ENCODE measurements around the gene TP53.

Gene TP53

DNA sequence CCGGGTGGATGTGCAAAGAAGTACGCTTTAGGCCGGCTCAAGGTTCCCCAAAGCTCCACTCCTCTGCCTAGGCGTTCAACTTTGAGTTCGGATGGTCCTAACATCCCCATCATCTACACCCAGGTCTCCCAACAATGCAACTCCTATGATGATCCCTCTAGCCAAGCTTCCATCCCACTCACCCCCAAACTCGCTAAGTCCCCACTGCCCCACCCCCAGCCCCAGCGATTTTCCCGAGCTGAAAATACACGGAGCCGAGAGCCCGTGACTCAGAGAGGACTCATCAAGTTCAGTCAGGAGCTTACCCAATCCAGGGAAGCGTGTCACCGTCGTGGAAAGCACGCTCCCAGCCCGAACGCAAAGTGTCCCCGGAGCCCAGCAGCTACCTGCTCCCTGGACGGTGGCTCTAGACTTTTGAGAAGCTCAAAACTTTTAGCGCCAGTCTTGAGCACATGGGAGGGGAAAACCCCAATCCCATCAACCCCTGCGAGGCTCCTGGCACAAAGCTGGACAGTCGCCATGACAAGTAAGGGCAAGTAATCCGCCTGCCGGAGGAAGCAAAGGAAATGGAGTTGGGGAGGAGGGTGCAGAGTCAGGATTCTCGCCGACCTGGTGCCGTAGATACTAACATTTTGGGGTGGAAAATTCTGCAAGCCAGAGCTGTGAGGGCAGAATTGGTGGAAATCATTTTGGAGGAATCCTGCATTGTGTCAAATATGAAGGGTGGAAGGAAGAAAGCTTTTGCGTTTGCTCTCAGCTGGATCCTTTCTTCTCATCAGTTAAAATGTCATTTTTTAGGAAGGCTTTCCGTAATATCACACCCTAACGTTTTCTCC is at the start of gene TP53:
Gene TP53 (minus strand): TSS at position 419 of the 836 bp plus-strand sequence. CDS start 10,896 bp downstream, outside the sequence.
- DNase-seq (ENCODE audit: low read depth, low spot score), result peak; percentile 82
- H3K9ac ChIP-seq (ENCODE audit: insufficient read length, low read depth), result peak within 1 kb of the TSS; percentile 94
- no peaks in the 10 kb centered on the region for H3K9me3 ChIP-seq (ENCODE audit: insufficient read depth, low read length)
- no peaks in the 10 kb centered on the region for H3K27me3 ChIP-seq (ENCODE audit: insufficient read depth, insufficient read length)
- H3K36me3 ChIP-seq (ENCODE audit: insufficient read depth, insufficient read length, low read length), result peaks cover 25% of the 10 kb centered on the region
- peak within 1 kb of the TSS; percentile 89 for H3K4me3 ChIP-seq (ENCODE audit: insufficient read length, low read depth)
- no peak for TF ChIP-seq ZNF274 (IDR thresholded peaks at IDR 0.05; ENCODE audit: low read depth, low read length)
- TF ChIP-seq YY1 (IDR thresholded peaks at IDR 0.05; ENCODE audit: insufficient read depth, insufficient read length), result peak; percentile 97
- peaks cover 1% of the 10 kb centered on the region for H3K4me1 ChIP-seq (ENCODE audit: insufficient read depth, insufficient read length)

DNA sequence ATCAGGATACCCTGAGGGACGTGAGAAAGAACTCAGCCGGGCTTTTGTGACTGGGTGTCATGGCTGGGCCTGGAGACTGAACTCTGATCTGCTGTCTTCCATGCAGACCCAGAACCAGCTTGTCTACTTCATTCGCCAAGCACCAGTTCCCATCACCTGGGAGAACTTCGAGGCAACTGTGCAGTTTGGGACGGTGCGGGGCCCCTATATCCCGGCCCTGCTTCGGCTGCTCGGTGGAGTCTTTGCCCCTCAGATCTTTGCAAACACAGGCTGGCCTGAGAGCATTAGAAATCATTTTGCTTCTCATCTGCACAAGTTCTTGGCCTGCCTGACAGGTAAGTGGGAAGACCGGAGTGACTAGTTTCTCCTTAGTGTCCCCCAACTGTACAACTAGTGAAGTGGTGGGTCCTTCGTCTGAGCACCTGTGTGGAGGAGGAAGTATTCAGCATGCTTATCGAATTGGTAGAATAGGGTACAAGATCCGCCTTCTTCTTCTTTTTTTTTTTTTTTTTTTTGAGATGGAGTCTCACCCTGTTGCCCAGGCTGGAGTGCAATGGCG is 45.8 kb upstream of the TP53 start:
- H3K9me3 ChIP-seq (ENCODE audit: insufficient read depth, low read length), result no peaks in the 10 kb centered on the region
- no peaks in the 10 kb centered on the region for H3K36me3 ChIP-seq (ENCODE audit: insufficient read depth, insufficient read length, low read length)
- no peaks in the 10 kb centered on the region for H3K4me1 ChIP-seq (ENCODE audit: insufficient read depth, insufficient read length)
- no peak for DNase-seq (ENCODE audit: low read depth, low spot score)
- H3K9ac ChIP-seq (ENCODE audit: insufficient read length, low read depth), result no peak overlapping the region
- TF ChIP-seq YY1 (IDR thresholded peaks at IDR 0.05; ENCODE audit: insufficient read depth, insufficient read length) (no peak), SUZ12 (IDR thresholded peaks at IDR 0.05; ENCODE audit: extremely low read depth, insufficient read depth, insufficient read length) (no peak), ZNF274 (IDR thresholded peaks at IDR 0.05; ENCODE audit: low read depth, low read length) (no peak)
- no peak overlapping the region for H3K4me3 ChIP-seq (ENCODE audit: insufficient read length, low read depth)
- H3K27me3 ChIP-seq (ENCODE audit: insufficient read depth, insufficient read length), result no peaks in the 10 kb centered on the region

DNA sequence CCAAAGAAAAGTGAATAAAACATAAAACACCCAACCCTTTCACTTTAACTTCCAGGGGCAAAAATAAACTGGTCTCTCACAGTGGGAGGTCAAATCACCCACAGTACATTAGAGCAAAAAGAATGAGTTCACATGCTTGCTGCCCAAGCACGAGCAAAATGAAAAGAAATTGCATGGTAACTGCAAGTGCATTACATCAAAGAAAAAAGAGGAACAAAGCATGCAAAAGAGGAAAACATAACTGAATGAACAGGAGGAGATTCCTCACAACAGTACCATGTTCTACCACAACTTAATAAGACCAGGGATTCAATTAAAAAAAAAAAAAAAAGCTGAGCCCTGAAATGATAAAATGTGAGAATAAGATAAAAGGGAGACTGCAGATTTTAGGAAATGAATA is 42.5 kb upstream of the TP53 start:
- Histone ChIP-seq H3K4me1 (ENCODE audit: insufficient read depth, insufficient read length) (no peaks in the 10 kb centered on the region), H3K4me3 (ENCODE audit: insufficient read length, low read depth) (no peak overlapping the region), H3K9ac (ENCODE audit: insufficient read length, low read depth) (no peak overlapping the region), H3K36me3 (ENCODE audit: insufficient read depth, insufficient read length, low read length) (no peaks in the 10 kb centered on the region), H3K9me3 (ENCODE audit: insufficient read depth, low read length) (no peaks in the 10 kb centered on the region), H3K27me3 (ENCODE audit: insufficient read depth, insufficient read length) (no peaks in the 10 kb centered on the region)
- no peak for TF ChIP-seq YY1 (IDR thresholded peaks at IDR 0.05; ENCODE audit: insufficient read depth, insufficient read length)
- no peak for TF ChIP-seq ZNF274 (IDR thresholded peaks at IDR 0.05; ENCODE audit: low read depth, low read length)
- TF ChIP-seq SUZ12 (IDR thresholded peaks at IDR 0.05; ENCODE audit: extremely low read depth, insufficient read depth, insufficient read length), result no peak
- DNase-seq (ENCODE audit: low read depth, low spot score), result no peak

DNA sequence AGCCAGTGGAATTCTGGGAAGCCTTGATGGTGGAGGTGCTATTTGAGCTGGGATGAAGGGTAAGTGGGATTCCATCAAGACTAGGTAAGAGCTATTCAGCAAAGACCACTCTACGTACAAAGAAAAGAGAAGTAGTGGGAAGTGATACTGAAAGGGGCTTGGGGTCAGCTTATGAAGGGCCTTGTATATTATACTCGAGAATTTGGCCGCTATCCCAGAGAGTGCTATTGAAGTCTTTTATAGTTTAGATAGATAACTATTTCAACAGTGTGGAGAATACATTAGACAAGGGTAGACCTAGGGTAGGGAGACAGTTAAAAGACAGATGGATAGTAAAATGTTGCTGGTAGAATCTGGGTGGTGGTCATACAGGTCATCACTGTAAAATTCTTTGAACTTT is 40.6 kb upstream of the TP53 start:
- no peak for DNase-seq (ENCODE audit: low read depth, low spot score)
- no peaks in the 10 kb centered on the region for H3K9me3 ChIP-seq (ENCODE audit: insufficient read depth, low read length)
- no peak overlapping the region for H3K9ac ChIP-seq (ENCODE audit: insufficient read length, low read depth)
- TF ChIP-seq ZNF274 (IDR thresholded peaks at IDR 0.05; ENCODE audit: low read depth, low read length) (no peak), YY1 (IDR thresholded peaks at IDR 0.05; ENCODE audit: insufficient read depth, insufficient read length) (no peak), SUZ12 (IDR thresholded peaks at IDR 0.05; ENCODE audit: extremely low read depth, insufficient read depth, insufficient read length) (no peak)
- H3K4me3 ChIP-seq (ENCODE audit: insufficient read length, low read depth), result no peak overlapping the region
- no peaks in the 10 kb centered on the region for H3K27me3 ChIP-seq (ENCODE audit: insufficient read depth, insufficient read length)
- peaks cover 2% of the 10 kb centered on the region for H3K4me1 ChIP-seq (ENCODE audit: insufficient read depth, insufficient read length)
- H3K36me3 ChIP-seq (ENCODE audit: insufficient read depth, insufficient read length, low read length), result no peaks in the 10 kb centered on the region

DNA sequence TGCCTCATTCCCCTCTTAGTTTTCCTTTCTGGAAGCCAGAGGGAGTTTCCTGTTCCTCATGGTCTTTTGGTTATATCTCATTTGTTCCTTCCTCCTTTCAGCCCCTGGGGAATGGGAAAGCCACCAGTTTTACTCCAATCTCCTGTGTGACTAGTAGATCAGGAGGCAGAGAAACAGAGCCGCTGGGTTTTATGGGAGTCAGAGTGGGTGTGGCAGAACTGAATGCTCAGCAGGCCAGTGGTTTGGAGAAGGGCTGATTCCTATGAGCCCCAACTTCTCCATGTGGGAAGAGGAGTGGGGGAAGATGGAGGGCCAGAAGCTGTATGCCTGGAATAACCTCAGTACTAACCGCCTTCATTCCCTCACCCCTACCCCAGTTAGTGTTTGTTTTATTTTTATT is 34.3 kb upstream of the TP53 start:
- no peak for TF ChIP-seq YY1 (IDR thresholded peaks at IDR 0.05; ENCODE audit: insufficient read depth, insufficient read length)
- TF ChIP-seq SUZ12 (IDR thresholded peaks at IDR 0.05; ENCODE audit: extremely low read depth, insufficient read depth, insufficient read length), result no peak
- TF ChIP-seq ZNF274 (IDR thresholded peaks at IDR 0.05; ENCODE audit: low read depth, low read length), result no peak
- no peaks in the 10 kb centered on the region for H3K36me3 ChIP-seq (ENCODE audit: insufficient read depth, insufficient read length, low read length)
- no peak overlapping the region for H3K9ac ChIP-seq (ENCODE audit: insufficient read length, low read depth)
- peaks cover 7% of the 10 kb centered on the region for H3K4me1 ChIP-seq (ENCODE audit: insufficient read depth, insufficient read length)
- peaks cover 11% of the 10 kb centered on the region for H3K27me3 ChIP-seq (ENCODE audit: insufficient read depth, insufficient read length)
- H3K9me3 ChIP-seq (ENCODE audit: insufficient read depth, low read length), result no peaks in the 10 kb centered on the region
- no peak overlapping the region for H3K4me3 ChIP-seq (ENCODE audit: insufficient read length, low read depth)
- no peak for DNase-seq (ENCODE audit: low read depth, low spot score)

DNA sequence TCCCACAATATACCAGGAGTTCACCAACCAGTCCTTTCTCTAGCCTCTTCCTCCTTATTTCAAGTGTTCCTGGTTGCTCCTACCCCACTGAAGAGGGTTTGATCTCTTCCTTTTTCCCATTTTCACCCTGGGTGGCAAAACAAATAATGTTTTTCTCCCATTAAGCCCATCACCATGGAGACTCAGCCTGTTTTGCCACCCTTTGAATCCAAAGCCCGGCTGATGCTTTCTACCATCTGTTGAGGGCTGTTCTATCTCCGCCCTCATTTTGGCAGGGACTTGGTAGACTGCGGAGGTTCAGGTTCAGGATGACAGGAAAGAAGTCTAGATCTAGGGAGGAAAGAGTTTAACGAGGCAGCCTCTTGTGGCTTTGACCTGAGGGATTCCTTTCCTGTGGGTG is 32.8 kb upstream of the TP53 start:
- Histone ChIP-seq H3K27me3 (ENCODE audit: insufficient read depth, insufficient read length) (peaks cover 11% of the 10 kb centered on the region), H3K4me3 (ENCODE audit: insufficient read length, low read depth) (no peak overlapping the region), H3K9ac (ENCODE audit: insufficient read length, low read depth) (no peak overlapping the region), H3K4me1 (ENCODE audit: insufficient read depth, insufficient read length) (peaks cover 16% of the 10 kb centered on the region), H3K9me3 (ENCODE audit: insufficient read depth, low read length) (no peaks in the 10 kb centered on the region), H3K36me3 (ENCODE audit: insufficient read depth, insufficient read length, low read length) (no peaks in the 10 kb centered on the region)
- no peak for DNase-seq (ENCODE audit: low read depth, low spot score)
- TF ChIP-seq YY1 (IDR thresholded peaks at IDR 0.05; ENCODE audit: insufficient read depth, insufficient read length) (no peak), SUZ12 (IDR thresholded peaks at IDR 0.05; ENCODE audit: extremely low read depth, insufficient read depth, insufficient read length) (no peak), ZNF274 (IDR thresholded peaks at IDR 0.05; ENCODE audit: low read depth, low read length) (no peak)

DNA sequence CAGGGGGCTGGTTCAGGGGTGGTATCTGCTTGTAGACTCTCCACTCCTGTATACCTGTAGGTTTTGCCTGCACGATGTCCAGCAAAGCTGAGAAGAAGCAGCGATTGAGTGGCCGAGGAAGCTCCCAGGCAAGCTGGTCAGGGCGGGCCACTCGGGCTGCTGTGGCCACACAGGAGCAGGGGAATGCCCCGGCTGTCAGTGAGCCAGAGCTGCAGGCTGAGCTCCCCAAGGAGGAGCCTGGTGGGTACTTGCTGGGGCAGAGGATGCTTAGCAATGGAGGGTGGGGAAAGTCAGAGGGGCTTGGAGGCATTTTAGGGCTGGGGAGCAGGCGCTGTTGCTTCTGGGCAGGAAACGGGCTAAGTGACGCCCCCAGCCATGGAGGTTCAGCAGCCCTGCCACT is 32.4 kb upstream of the TP53 start:
- TF ChIP-seq SUZ12 (IDR thresholded peaks at IDR 0.05; ENCODE audit: extremely low read depth, insufficient read depth, insufficient read length) (no peak), ZNF274 (IDR thresholded peaks at IDR 0.05; ENCODE audit: low read depth, low read length) (no peak), YY1 (IDR thresholded peaks at IDR 0.05; ENCODE audit: insufficient read depth, insufficient read length) (no peak)
- H3K9me3 ChIP-seq (ENCODE audit: insufficient read depth, low read length), result no peaks in the 10 kb centered on the region
- H3K36me3 ChIP-seq (ENCODE audit: insufficient read depth, insufficient read length, low read length), result no peaks in the 10 kb centered on the region
- H3K9ac ChIP-seq (ENCODE audit: insufficient read length, low read depth), result no peak overlapping the region
- peaks cover 11% of the 10 kb centered on the region for H3K27me3 ChIP-seq (ENCODE audit: insufficient read depth, insufficient read length)
- H3K4me1 ChIP-seq (ENCODE audit: insufficient read depth, insufficient read length), result peaks cover 19% of the 10 kb centered on the region
- no peak for DNase-seq (ENCODE audit: low read depth, low spot score)
- no peak overlapping the region for H3K4me3 ChIP-seq (ENCODE audit: insufficient read length, low read depth)
